ENCODE results near the gene KLF3. TPM values are rescaled to one million over a fixed set of nuclear protein-coding genes. Genes with fewer than 3 reads are reported as not detected.

Gene KLF3
- total RNA-seq, 1 experiment from 2014 or later: 51.2 TPM

DNA sequence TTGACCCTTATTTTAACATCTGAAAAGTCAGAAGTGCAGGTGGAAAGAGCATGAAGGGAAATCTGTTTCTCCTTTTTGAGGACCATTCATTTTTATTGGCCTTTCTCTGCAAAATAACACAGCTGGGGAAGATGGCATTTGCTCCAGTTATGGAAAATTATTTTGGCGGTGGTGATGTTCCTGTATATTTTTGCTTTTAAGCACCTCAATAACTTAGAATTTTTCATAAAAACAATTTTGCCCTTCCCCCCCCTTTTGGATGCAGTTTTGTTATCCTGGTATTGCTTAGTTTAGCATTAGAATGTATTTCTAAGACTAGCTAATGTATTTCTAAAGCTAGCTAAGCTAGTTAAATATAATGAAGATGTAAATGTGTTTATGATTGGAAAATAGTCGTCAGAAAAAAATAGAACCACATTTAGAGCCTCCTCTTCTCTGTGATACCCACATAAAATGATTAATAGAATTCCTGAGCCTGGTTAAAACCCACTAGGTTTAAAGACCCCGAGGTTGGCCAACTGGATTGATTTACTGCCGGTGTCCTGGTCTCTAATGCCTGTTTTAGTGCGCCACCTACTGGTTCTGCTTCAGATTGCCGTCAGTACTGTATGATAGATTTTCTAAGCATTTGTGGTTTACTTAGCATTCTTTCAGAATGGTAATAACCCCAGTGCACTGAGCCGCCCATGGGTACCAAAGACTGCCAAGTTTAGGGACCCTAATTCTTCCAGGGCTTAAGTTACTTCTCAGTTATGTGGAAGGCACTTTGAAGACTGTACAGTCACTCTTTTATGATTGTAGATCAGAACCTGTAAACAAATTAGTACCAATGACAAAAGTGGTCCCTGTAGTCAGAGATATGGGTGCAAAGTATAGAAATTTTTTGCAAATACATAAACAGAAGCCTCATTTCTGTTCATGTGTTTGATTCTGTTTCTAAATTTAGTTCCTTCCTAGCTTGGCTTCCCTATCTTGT is 11.4 kb downstream of the KLF3 start:
- no peaks in the 10 kb centered on the region for H3K27me3 Mint-ChIP-seq (ENCODE audit: insufficient read depth, unreplicated experiment)
- CTCF ChIA-PET: interaction anchor here (0.5 to 5.3 kb wide), 50 partner anchors 9 to 1126 kb away, joined by 3 to 71 read pairs (median 4); no protein-coding TSS in a partner anchor
- intact Hi-C loops (cut with micrococcal nuclease): loop anchor here (1.0 kb wide), 4 partner anchors 56 to 613 kb away; no protein-coding TSS in a partner anchor
- H3K4me1 Mint-ChIP-seq (ENCODE audit: insufficient read depth, unreplicated experiment): peaks cover 68% of the 10 kb centered on the region
- H3K9me3 Mint-ChIP-seq (ENCODE audit: unreplicated experiment): no peaks in the 10 kb centered on the region
- BruUV-seq (replicated peaks): no TSS peak
- peak; percentile 87 for DNase-seq (ENCODE audit: unreplicated experiment)
- TF ChIP-seq, protein P1, sequence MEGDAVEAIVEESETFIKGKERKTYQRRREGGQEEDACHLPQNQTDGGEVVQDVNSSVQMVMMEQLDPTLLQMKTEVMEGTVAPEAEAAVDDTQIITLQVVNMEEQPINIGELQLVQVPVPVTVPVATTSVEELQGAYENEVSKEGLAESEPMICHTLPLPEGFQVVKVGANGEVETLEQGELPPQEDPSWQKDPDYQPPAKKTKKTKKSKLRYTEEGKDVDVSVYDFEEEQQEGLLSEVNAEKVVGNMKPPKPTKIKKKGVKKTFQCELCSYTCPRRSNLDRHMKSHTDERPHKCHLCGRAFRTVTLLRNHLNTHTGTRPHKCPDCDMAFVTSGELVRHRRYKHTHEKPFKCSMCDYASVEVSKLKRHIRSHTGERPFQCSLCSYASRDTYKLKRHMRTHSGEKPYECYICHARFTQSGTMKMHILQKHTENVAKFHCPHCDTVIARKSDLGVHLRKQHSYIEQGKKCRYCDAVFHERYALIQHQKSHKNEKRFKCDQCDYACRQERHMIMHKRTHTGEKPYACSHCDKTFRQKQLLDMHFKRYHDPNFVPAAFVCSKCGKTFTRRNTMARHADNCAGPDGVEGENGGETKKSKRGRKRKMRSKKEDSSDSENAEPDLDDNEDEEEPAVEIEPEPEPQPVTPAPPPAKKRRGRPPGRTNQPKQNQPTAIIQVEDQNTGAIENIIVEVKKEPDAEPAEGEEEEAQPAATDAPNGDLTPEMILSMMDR (IDR thresholded peaks at IDR 0.05; ENCODE audit: unreplicated experiment): peak; percentile 84
- POLR2A ChIA-PET: interaction anchor here (0.6 to 4.9 kb wide), 15 partner anchors 9 to 604 kb away, joined by 3 to 53 read pairs (median 5); no protein-coding TSS in a partner anchor
- no peak overlapping the region for H3K27ac Mint-ChIP-seq (ENCODE audit: low read depth, unreplicated experiment)
- peak overlapping the region; percentile 45 for H3K4me3 Mint-ChIP-seq (ENCODE audit: unreplicated experiment)
- peaks cover 17% of the 10 kb centered on the region for H3K36me3 Mint-ChIP-seq (ENCODE audit: insufficient read depth, unreplicated experiment)

GRCh38 chr4:38676986-38677385 is 13.0 kb downstream of the KLF3 start:
- CTCF ChIA-PET: interaction anchor here (0.6 to 5.3 kb wide), 15 partner anchors 9 to 516 kb away, joined by 3 to 71 read pairs (median 3); no protein-coding TSS in a partner anchor
- TF ChIP-seq, protein P1 (IDR thresholded peaks at IDR 0.05; ENCODE audit: unreplicated experiment): no peak
- H3K4me1 Mint-ChIP-seq (ENCODE audit: insufficient read depth, unreplicated experiment): peaks cover 56% of the 10 kb centered on the region
- POLR2A ChIA-PET: interaction anchor here (0.6 to 4.9 kb wide), 7 partner anchors 10 to 358 kb away, joined by 3 to 53 read pairs (median 7); partner anchors contain the start of gene TLR10
- H3K27ac Mint-ChIP-seq (ENCODE audit: low read depth, unreplicated experiment): peak overlapping the region; percentile 77
- peaks cover 26% of the 10 kb centered on the region for H3K36me3 Mint-ChIP-seq (ENCODE audit: insufficient read depth, unreplicated experiment)
- H3K9me3 Mint-ChIP-seq (ENCODE audit: unreplicated experiment): no peaks in the 10 kb centered on the region
- intact Hi-C loops (cut with micrococcal nuclease): no loop called here
- BruUV-seq (replicated peaks): no TSS peak
- H3K4me3 Mint-ChIP-seq (ENCODE audit: unreplicated experiment): no peak overlapping the region
- DNase-seq (ENCODE audit: unreplicated experiment): no peak
- no peaks in the 10 kb centered on the region for H3K27me3 Mint-ChIP-seq (ENCODE audit: insufficient read depth, unreplicated experiment)

DNA sequence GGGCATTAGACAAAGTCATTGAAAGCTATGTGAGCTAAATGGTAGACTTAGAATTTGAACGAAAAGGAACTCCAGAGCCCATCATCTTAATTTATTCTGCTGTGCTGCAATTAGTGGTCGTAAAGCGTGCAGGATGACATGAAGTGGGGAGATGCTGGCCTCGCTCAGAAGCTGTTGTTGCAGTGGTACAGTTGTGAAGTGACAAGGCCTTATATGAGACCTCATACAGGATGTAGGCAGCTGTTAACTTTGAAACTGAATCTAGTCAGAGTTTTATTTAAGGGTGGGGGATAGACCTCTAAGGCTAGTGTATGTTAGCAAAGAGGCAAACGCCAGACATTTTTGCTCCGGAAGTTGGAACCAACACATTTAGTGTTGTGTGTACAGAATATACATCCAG is 13.4 kb downstream of the KLF3 start:
- Mint-ChIP-seq H3K36me3 (ENCODE audit: insufficient read depth, unreplicated experiment) (peaks cover 31% of the 10 kb centered on the region), H3K27ac (ENCODE audit: low read depth, unreplicated experiment) (peak overlapping the region; percentile 77), H3K27me3 (ENCODE audit: insufficient read depth, unreplicated experiment) (no peaks in the 10 kb centered on the region), H3K9me3 (ENCODE audit: unreplicated experiment) (no peaks in the 10 kb centered on the region), H3K4me1 (ENCODE audit: insufficient read depth, unreplicated experiment) (peaks cover 51% of the 10 kb centered on the region), H3K4me3 (ENCODE audit: unreplicated experiment) (no peak overlapping the region)
- CTCF ChIA-PET: interaction anchor here (0.6 to 5.3 kb wide), 8 partner anchors 10 to 1815 kb away, joined by 3 to 71 read pairs (median 4); no protein-coding TSS in a partner anchor
- POLR2A ChIA-PET: interaction anchor here (0.7 to 4.9 kb wide), 6 partner anchors 10 to 358 kb away, joined by 3 to 51 read pairs (median 4); partner anchors contain the start of gene TLR10
- intact Hi-C loops (cut with micrococcal nuclease): no loop called here
- TF ChIP-seq, protein P1 (IDR thresholded peaks at IDR 0.05; ENCODE audit: unreplicated experiment): no peak
- DNase-seq (ENCODE audit: unreplicated experiment): no peak
- BruUV-seq (replicated peaks): no TSS peak

- TF ChIP-seq, protein P1 (IDR thresholded peaks at IDR 0.05; ENCODE audit: unreplicated experiment): no peak
- H3K4me1 Mint-ChIP-seq (ENCODE audit: insufficient read depth, unreplicated experiment): peaks cover 45% of the 10 kb centered on the region
- H3K36me3 Mint-ChIP-seq (ENCODE audit: insufficient read depth, unreplicated experiment): peaks cover 37% of the 10 kb centered on the region
- CTCF ChIA-PET: interaction anchor here (0.6 to 5.3 kb wide), 4 partner anchors 11 to 1814 kb away, joined by 3 to 71 read pairs (median 4); no protein-coding TSS in a partner anchor
- intact Hi-C loops (cut with micrococcal nuclease): no loop called here
- no peak overlapping the region for H3K4me3 Mint-ChIP-seq (ENCODE audit: unreplicated experiment)
- no TSS peak for BruUV-seq (replicated peaks)
- POLR2A ChIA-PET: interaction anchor here (0.7 to 4.9 kb wide), 6 partner anchors 9 to 358 kb away, joined by 3 to 51 read pairs (median 4); no protein-coding TSS in a partner anchor
- H3K9me3 Mint-ChIP-seq (ENCODE audit: unreplicated experiment): no peaks in the 10 kb centered on the region
- no peaks in the 10 kb centered on the region for H3K27me3 Mint-ChIP-seq (ENCODE audit: insufficient read depth, unreplicated experiment)
- DNase-seq (ENCODE audit: unreplicated experiment): no peak
- peak overlapping the region; percentile 77 for H3K27ac Mint-ChIP-seq (ENCODE audit: low read depth, unreplicated experiment)
Measured at GRCh38 chr4:38678078-38678477, 14.1 kb downstream of the KLF3 start.

All from MCF 10A (cell line).